GM18498 (cell line): ENCODE measurements around the gene TPCN2.
"Not testable (repeated sequence)": the region's sequence is repeated elsewhere in the genome, so short reads cannot be mapped to it uniquely, and the experiment has no call there.

ENCODE experiments used
- ATAC-seq: cut with Tn5 transposase; IDR thresholded peaks from one replicate; pipeline ENCODE4 v1.9.1; 2021; ENCODE audit warnings: mild to moderate bottlenecking, moderate library complexity; ENCODE audit not compliant: unreplicated experiment

Gene TPCN2

DNA sequence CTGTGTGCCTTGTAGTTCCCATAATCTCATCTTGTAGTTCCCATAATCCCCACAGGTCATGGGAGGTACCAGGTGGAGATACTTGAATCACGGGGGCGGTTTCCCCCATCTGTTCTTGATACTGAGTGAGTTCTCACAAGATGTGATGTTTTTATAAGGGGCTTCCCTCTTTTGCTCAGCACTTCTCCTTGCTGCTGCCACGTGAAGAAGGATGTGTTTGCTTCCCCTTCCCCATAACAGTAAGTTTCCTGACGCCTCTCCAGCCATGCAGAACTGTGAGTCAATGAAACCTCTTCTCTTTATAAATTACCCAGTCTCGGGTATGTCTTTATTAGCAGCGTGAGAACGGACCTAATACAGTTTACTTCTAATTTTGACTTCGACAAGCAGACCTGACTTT, 93.0 kb downstream of the TPCN2 start:
- no peak for ATAC-seq

DNA sequence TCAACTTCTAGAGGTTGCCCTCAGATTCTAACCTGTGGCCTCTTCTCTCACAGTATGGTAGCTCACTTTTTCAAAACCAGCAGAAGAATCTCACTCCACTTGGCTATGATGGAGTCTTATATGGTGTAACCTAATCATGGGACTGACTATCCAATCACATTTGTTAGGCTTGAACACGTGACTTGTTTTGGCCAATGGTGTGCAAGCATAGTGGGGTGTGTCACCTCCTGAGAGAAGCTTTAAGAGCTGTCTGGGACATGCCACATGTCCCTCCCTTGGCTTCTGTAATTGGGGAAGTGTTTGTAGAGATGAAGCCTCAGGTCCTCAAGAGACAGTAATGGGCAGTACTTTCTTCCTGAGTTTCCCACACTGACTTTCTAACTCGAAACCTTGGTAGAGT, 94.2 kb downstream of the TPCN2 start:
- ATAC-seq, result no peak

DNA sequence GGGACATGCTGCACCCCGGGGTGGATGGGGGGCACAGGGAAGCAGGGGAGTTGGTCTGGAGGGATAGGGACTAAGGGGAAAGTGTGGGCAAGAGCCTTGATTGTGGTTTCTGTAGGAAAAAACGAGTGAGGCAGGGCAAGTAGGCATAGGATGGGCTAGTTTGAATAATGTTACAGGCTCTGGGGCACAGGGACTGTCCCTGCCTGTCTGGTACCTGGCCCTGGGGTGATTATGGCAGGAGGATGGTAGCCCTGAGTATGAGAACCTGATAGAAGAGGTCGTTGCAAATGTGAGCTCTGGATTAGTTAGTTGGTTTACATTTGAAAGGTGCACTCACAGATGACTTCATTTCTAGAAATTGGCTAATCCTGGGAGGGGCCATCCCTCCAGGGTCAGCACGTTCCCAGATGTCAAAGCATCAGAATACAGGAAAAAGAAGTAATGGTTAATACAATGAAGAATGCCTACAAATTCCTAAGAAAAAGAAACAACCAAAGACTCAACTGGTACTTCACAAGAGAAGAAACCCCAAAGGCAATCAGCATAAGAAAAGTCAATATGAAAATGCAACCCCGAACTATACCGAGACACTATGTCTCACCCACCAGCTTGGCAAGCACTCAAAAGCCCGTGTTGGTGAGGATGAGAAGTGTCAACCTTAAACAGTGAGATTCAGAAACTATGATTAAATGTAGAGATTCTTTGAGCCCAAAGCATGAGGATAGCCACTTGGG, 95.8 kb downstream of the TPCN2 start:
- ATAC-seq, result no peak

DNA sequence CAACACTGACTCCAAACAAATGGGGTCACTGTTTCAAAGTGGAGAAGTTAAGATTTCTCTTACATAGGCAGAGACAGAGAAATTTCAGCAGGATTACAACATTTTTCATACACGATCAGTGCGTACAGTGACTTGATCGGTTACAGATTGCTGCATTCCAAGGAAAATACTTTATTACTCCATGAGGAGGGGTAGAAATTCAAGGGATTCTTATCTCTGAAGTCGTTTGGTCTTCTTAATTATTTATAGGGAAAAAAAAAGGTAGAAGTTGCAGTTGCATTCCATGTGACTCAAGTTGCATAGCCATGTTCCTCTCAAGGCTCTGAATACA, 96.3 kb downstream of the TPCN2 start:
- ATAC-seq, result no peak

DNA sequence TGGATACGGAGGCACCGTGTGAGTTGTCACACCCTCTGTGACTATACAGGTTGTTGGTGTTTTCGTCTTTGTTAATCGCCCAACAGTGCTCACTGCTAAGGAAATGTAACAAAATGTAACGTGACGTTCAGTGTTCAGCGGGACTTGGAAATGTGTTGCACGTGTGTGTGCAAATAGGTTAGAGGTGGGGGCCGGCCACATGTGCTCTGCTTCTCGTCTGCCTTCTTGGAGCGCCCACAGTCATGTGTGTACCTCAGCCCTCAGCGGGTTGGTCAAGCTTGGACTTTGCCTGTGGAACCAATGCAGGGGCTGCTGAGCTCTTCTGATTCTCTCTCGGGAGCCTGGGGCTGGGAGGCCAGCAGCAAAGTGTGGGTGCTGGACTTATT, 99.6 kb downstream of the TPCN2 start:
- no peak for ATAC-seq

DNA sequence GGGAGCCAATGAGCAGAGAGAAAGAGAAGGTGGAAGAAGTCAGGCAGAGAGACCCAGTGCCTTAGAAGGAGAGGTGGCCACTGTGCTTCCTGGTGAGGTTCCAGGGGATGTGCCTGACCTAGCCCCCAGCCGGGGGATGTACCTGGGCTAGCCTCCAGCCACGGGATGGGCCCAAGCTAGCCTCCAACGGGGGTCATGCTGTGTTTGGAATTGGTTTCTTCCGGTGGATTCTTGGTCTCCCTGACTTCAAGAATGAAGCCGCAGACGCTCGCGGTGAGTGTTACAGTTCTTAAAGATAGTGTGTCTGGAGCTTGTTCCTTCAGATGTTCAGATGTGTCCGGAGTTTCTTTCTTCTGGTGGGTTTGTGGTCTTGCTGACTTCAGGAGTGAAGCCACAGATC, 100.1 kb downstream of the TPCN2 start:
- no peak for ATAC-seq

DNA sequence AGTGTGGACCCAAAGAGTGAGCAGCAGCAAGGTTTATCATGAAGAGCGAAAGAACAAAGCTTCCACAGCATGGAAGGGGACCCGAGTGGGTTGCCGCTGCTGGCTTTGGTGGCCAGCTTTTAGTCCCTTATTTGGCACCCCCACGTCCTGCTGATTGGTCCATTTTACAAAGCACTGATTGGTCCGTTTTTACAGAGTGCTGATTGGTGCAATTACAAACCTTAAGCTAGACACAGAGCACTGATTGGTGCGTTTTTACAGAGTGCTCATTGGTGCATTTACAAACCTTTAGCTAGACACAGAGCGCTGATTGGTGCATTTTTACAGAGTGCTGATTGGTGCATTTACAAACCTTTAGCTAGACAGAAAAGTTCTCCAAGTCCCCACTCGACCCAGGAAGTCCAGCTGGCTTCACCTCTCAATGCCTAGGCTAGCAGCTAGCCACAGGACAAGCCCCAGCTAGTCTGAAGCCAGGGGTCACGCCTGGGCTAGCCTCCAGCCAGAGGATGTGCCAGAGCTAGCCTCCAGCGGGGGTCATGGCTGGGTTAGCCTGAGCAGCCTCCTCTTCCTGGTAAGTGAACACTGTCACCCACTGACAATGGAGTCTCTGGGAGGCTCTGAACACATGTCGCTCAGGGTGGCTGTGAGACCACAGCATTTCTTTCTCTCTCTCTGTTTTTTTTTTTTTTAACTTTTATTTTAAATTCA, 100.8 kb downstream of the TPCN2 start:
- not testable (repeated sequence) for ATAC-seq

DNA sequence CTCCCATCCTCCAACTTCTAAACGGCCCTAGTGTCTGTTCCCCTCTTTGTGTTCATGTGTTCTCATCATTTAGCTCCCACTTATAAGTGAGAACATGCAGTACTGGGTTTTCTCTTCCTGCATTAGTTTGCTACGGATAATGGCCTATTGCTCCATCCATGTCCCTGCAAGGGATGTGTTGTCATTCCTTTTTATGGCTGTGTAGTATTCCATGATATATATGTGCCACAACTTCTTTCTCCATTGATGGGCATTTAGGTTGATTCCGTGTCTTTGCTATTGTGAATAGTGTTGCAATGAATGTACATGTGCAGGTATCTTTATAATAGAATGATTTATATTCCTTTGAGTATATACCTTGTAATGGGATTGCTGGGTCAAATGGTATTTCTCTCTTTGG, 101.4 kb downstream of the TPCN2 start:
- no peak for ATAC-seq

DNA sequence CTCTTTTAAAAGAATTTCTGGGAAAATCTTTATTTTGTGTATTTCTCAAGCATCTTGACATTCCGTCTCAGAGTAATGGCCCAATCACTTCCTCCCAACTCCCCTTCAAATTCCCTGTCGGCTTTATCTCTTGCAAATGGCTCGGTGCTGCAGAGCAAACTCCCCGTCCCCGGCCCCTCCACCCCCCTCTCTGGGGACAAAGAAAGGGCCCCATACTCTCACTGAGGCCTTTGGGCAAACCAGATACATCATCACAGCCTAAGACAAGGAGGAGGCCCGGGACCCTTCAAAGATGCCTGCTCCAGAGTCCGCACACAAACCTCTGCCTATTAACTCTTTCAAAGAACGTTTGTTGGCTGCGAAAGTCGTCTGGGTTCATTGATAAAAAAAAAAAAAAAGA, 103.1 kb downstream of the TPCN2 start:
- no peak for ATAC-seq

DNA sequence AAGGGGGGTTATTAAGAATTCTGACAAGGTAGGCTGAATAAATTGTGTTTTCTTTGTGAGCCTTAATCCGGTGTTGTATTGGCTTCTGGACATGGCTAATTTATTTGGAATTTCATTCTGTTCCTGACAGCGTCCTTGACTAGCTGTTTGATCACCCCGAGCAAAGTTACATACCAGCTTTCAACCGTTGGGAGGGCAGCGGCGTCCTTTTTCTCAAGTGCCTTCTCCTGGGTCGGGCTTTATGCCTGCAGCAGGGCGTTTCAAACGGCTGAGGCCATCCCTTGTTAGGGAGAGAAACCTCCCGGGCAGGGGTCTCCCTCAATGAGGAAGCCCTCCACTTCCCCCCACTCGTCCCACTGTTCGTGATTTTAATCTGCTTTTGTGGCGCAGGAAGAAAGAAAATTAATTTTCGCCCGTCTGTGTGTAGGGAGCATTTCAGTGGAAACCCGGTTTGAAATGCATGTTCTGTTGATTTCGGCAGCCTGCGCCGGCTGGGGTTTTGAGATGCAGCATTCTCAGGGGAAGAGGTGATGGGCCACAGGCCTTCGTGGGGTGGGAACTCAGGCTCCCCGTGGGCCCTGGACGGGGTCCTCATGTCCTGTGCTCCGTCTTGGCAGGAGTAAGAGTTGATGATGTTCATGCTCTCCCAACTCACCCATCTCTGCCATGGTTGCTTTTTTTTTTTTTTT, 104.1 kb downstream of the TPCN2 start:
- no peak for ATAC-seq

DNA sequence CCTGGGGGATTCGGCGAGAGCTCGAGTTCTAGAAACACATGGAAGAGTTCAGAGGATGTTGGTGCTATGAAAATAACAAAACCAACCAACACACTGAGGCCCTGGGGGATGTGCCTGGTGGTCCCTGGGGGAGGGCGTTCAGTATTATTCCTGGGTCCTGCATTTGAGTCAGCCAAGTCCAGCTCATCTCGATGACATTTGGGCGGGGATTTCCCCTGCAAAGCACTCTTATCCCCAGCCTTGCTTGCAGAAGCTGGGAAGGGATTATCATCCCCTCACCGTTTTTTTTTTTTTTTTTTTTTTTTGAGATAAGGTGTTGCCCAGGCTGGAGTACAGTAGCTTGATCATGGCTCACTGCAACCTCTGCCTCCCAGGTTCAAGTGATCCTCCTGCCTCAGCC, 104.9 kb downstream of the TPCN2 start:
- ATAC-seq, result no peak

DNA sequence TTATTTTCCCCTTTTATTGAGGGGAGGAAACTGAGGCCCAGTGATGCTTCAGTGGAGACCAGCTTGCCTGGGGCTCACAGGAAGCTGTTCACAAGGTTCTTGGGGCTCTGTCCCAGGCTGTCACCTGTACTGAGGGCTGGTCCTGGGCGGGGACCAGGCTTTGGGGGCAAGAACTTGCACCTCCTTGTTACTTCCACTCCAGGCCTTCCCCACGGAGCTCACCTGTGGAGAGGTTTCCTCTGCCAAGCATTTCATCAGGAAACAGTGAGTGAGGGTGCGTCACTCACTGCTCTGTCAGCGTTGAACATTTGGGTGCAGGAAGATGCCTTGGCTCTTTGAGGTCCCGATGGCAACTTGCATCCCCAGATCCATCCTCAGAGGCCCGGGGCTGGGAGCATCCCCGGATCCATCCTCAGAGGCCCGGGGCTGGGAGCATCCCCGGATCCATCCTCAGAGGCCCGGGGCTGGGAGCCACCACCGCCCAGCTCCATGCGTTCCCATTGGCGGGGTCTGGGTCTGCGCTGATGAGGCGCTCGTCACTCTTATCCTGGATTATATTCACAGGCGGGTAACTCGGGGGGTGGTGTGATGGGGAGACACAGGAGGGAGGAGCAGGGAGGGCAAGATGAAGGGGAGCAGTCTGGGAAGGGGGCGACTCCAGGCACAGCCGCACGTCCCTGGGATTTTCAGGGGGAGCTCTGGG, 105.6 kb downstream of the TPCN2 start:
- ATAC-seq, result no peak

DNA sequence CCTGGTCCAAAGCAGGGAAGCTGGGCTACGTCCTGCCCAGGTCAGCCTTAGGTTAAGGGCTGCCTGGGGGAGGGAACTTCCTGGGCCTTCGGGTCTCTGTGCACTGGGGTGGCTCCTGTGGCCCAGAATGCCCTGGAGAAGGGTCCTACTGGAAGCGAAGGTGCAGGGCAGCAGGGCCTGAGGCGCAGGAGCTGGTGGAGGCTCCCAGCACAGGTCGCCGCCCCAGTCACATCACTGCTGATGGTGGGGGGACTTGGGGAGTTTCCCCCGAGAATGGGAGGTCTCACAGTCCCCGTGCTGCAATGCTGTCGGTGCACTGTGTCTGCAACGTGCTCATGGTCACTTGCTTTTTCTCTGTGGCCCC, 106.2 kb downstream of the TPCN2 start:
- no peak for ATAC-seq

DNA sequence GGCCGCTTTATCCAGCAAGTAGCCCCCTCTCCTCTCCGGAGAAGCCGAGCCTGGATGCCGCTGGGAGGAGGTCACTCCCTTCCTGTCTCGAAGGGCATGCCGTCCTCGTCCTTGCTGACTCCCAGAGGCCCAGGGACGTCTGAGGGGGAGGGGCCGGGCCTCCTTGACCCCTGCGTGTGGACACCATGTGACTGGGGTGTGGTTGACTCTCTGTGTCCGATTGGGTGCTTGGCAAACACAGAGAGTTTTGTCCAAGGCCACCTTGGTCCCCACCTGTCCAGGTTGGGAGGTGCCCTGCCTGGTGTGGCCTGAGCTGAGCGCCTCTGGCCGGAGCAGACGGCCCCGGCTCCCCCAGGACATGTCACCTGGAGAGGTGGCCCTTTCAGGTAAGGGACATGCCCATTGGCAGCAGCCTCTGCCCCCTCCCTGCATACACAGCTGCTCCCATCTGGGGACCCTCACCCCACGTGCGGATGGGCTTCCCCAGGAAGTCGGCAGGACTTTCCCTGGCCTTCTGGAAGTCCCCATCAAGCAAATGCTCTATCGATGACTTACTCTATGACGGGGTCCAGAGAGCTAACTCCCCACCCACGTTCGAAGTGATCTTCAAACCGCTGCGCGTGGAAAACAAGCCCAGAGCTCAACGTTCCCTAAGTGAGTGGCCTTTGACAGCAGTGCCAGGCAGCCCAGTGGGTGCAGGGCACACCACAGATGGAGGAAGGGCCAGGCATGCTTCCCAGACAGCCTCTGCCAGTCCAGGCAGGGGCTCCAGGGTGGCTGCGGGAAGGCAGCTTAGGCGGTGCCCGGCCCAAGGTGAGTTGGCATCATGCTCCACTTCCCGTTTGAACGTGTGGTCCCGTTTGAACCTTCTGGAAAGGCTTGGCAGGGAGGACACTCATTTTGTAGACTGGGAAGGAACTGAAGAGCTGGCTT, 106.8 kb downstream of the TPCN2 start, which contains the start of gene SMIM38:
TSS of gene SMIM38 (plus strand) at position 634 of the 933 bp plus-strand sequence. CDS start 1,912 bp downstream, outside the sequence.
- ATAC-seq, result no peak

DNA sequence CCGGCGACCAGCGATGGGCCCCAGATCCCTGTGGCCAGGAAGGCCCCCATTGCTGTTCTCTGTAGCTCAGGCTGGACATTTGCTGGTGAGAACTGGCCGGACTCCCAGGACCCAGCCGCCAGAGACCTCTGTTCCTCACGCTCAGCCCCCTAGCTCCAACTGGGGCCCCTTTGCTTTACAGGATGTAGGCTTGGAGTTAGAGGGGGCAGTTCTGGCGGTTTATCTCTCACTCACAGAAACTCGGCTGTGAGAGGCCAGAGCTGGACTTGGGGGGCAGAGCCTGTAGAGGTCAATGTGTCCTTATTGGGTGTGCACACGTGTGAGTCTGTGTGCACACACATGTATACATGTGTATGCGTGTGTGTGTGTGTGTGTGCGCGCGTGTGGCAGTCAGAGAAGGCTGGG, 107.5 kb downstream of the TPCN2 start:
- no peak for ATAC-seq

DNA sequence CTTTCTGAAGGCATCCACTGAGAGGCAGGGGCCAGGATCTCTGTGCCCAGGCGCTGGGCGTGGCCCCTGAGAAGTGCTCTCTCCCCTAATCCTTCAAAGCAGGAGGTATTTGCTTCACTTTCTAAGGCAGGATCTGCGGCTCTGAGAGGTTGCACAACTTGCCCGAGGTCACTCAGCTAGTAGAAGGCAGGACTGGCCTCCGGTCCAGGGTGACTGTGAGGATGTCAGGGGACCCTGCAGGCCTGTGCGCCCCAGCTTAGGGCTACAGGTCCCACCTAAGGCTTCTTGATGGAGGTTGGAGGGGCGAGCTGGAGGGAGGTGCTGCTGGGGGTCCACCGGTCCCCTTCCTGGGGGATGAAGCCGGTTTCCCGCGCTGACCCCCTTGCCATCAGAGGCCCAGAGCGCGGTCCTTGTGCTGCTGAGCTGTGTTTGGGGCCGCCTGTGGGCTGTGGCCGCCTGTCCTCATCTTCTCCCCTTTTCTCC, 108.0 kb downstream of the TPCN2 start:
- no peak for ATAC-seq

DNA sequence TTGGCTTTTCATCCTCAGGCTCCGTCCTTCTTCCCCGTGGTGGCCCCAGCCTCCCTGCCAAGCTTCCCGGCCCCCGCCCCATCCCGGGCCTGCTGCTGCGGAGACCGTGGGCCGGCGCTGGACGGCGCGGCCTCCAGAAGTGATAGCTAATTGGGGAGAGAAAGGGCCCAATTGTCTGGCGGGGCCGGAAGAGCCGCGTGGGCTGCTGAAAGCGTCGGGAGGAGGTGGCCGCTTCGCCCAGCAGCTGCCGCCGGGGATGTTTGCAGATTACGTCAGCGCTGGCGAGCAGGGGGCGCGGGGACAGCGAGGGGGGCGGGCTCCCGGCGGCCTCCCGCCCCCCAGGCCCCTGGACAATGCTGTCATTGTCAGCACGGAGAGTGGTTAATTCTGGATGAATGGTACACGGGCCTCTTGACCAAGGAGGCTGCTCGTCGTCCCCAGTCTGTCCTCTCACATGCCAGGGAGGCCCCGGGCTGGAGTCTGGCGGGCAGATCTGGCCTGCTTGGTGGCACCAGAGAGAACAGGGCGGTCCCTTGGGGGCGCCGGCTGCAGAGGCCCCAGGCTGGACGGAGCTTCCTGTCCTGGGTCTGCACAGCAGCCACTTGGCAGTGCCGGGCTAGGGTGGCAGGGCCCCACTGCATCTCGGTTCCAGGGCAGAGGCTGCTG, 108.6 kb downstream of the TPCN2 start:
- ATAC-seq, result no peak

DNA sequence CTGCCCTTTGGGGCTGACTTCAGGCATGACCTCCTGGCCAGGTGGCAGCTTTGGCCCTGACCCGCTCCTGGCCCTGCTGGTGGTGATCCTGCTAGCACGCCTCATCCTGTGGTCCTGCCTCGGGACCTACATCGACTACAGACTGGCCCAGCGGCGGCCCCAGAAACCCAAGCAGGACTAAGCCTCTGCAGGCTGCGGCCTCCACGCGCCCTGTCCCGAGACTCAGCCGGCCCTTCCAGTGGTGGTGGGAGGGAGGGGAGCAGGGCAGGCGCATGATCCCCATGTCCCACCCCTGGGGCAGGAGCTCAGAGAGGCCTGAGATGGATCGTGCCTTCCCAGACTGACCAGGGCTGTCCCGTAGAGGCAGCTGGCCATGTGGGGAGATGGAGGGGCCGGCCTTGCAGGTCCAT, 109.1 kb downstream of the TPCN2 start:
- ATAC-seq, result no peak

DNA sequence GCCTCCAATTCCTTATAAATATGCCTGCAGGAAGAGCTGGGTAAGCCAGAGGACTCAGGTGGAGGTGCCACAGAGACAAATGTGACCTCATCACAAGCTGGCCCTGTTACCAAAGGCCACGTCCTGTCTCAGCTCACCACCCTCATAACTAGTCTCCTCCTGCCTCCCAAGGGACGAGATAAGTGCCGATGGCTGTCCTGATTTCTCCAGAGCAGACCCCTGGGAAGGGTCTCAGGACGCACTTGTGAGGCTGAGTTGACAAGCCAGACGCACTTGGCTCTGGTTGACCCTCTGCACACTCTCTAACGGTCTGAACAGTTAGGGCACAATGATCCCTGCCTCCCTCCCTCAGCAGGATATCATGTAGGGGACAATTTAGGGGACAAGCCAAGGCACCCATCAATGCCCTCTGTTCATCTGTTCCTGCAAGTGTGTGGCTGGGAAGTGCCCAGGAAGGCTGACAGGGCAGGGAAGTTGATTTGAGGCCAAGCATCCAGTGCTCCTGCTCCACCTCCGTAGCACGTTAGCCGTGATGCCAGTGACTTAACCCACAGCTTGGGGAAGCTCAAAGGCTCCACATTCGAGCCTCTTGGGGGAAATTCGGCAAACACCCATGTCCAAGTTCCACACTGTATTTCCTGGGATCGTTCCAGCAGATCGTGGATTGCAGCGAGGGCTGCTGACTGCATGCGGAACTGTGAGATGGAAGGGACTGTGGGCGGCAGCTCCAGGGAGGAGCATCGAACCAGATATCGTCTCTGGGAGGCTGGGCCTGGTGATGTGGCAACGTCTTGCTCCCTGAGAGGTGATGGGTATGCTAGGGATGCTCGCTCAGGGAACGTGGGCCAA, 109.8 kb downstream of the TPCN2 start:
- no peak for ATAC-seq
